Naive thymus-derived CD4-positive, alpha-beta T cell (primary cell): Measurements from ENCODE around the gene LSM10. TPM values are rescaled to one million over a fixed set of nuclear protein-coding genes. Genes with fewer than 3 reads are reported as not detected.
A peak's percentile ranks its signal among the peaks of the same experiment; 100 is the strongest.

ENCODE experiments used
- ATAC-seq: fragments of 150-1000 bp; cut with Tn5 transposase; 2 replicates; pipeline ENCODE4 v1.10.0; 2021; ENCODE audit warnings: mild to moderate bottlenecking, moderate library complexity
- CTCF ChIA-PET: fragments of 350-600 bp; sonication (Branson Sonifier 250); formaldehyde crosslinking; loops from one replicate; lab custom pipeline; 2021; ENCODE audit warnings: antibody characterized with exemption; lab: Charles Lee
- POLR2A ChIA-PET: fragments of 350-600 bp; sonication (Branson Sonifier 250); formaldehyde crosslinking; loops from one replicate; lab custom pipeline; 2021; ENCODE audit warnings: antibody characterized with exemption, inconsistent platforms; lab: Charles Lee
- DNase-seq, 9 donors: peaks; one replicate each; pipeline versions ENCODE4 v3.0.0 to v3.0.0-alpha.2; 2020 to 2022; ENCODE audit warnings: mixed read lengths in 1 of 9
- H3K27ac ChIP-seq: one replicate; pipeline ENCODE4 v1.7.0; 2013; ENCODE audit warnings: mild to moderate bottlenecking, low read depth, low read length, moderate library complexity
- H3K27me3 ChIP-seq, 2 donors: one replicate each; pipeline ENCODE4 v1.7.0; 2013; ENCODE audit warnings: low read length in 2 of 2, mild to moderate bottlenecking in 2 of 2, moderate library complexity in 2 of 2; ENCODE audit not compliant: control insufficient read depth in 2 of 2, insufficient read depth in 2 of 2
- H3K36me3 ChIP-seq, 3 experiments: 1 replicate in 2 of 3; 2 replicates in 1 of 3; pipeline ENCODE4 v1.7.0; 2013; ENCODE audit warnings: low read length in 3 of 3, mild to moderate bottlenecking in 3 of 3, moderate library complexity in 1 of 3; ENCODE audit not compliant: insufficient read depth in 3 of 3, control insufficient read depth in 2 of 3
- H3K4me1 ChIP-seq, 2 donors: one replicate each; pipeline ENCODE4 v1.7.0; 2013; ENCODE audit warnings: low read length in 2 of 2, mild to moderate bottlenecking in 2 of 2, moderate library complexity in 1 of 2; ENCODE audit not compliant: control insufficient read depth in 2 of 2, insufficient read depth in 2 of 2
- H3K4me3 ChIP-seq: 2 replicates; pipeline ENCODE4 v1.7.0; 2013; ENCODE audit warnings: mild to moderate bottlenecking, low read length
- H3K9me3 ChIP-seq, 3 experiments: 1 replicate in 2 of 3; 2 replicates in 1 of 3; pipeline ENCODE4 v1.7.0; 2013; ENCODE audit warnings: low read length in 3 of 3; ENCODE audit not compliant: control insufficient read depth in 2 of 3
- H3K27ac Mint-ChIP-seq, 9 donors: one replicate each; pipeline ENCODE4 v1.8.0; 2020 to 2022; ENCODE audit warnings: mixed read lengths in 9 of 9, mild to moderate bottlenecking in 8 of 9, moderate library complexity in 5 of 9, inconsistent platforms in 2 of 9
- H3K27me3 Mint-ChIP-seq, 5 donors: one replicate each; pipeline ENCODE4 v1.8.0; 2021 to 2022; ENCODE audit warnings: mixed read lengths in 5 of 5, mild to moderate bottlenecking in 1 of 5
- H3K36me3 Mint-ChIP-seq, 5 donors: one replicate each; pipeline ENCODE4 v1.8.0; 2020 to 2022; ENCODE audit warnings: mixed read lengths in 5 of 5, mild to moderate bottlenecking in 3 of 5, inconsistent platforms in 1 of 5
- H3K4me1 Mint-ChIP-seq, 7 donors: one replicate each; pipeline ENCODE4 v1.8.0; 2020 to 2022; ENCODE audit warnings: mixed read lengths in 7 of 7, mild to moderate bottlenecking in 3 of 7, inconsistent platforms in 1 of 7
- H3K4me3 Mint-ChIP-seq, 10 donors: one replicate each; pipeline ENCODE4 v1.8.0; 2020 to 2022; ENCODE audit warnings: mild to moderate bottlenecking in 10 of 10, mixed read lengths in 10 of 10, moderate library complexity in 6 of 10, inconsistent platforms in 2 of 10
- H3K9me3 Mint-ChIP-seq, 11 donors: one replicate each; pipeline ENCODE4 v1.8.0; 2020 to 2022; ENCODE audit warnings: mixed read lengths in 11 of 11, mild to moderate bottlenecking in 4 of 11, inconsistent platforms in 1 of 11, moderate library complexity in 1 of 11
- intact Hi-C, 2 donors: fragments of 100-400 bp; cut with micrococcal nuclease; formaldehyde crosslinking; loops; one replicate each; pipeline ENCODE4 v1.15.1; 2023
- polyA plus RNA-seq, 2 donors: library from polyadenylated mRNA; unstranded; fragments of 300-500 nt; fragmentation: Illumina TruSeq; gene quantifications; one replicate each; pipeline ENCODE4 v1.2.3, GENCODE V29; 2021
- total RNA-seq, 6 experiments: library from RNA in 5 of 6; stranded (reverse) in 5 of 6; gene quantifications; 1 replicate in 5 of 6; 2 replicates in 1 of 6; pipeline ENCODE4 v1.2.3 and lab custom pipeline; 2021 to 2026

LSM10 gene
- total and polyA plus RNA-seq, 7 experiments from 2014 or later = 21.9 to 144 (median 43.4) TPM

DNA sequence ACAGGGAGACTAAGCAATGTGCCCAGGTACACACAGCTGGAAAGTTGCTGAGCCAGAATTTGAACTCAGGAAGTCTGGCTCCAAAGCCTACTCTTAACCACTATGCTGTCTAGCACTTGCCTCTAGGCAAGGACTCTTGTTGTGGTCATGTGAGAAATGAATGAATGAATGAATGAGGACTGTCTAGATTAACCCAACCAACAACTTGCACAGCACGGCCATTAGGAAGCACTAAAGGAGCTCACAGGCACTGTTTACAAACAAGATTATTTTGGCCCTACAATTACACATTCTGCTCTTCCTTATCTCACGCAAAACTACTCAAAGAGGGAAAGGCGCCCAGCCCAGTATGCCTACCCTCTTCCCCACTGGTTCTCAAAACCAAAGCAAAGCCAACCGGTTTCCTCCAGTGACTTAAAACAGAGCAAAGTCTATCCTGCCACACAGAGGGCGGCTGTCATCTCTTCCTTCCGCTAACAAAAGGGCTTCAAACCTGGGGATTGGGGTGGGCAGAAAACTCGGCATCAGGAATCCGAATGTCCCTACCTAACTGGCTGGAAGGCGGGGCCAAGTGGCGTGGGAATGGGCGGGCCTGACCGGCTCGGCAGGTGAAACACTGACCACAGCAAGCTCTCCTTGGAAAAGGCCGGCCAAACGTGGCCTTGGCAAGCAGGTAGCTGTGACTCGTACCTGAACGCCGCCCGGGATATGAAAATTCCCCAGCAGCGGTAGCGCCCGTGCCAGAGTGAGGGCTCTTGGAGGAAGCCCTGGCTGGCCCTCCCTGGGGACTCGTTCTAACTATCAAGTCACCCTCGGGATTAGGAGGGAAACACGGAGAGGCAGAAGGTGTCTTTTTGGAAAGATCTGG, 12.9 kb downstream of the LSM10 start:
- intact Hi-C loops = loop anchor here in 1 of 2 donors (5.0 kb wide), 1 partner anchor 78 kb away; the partner anchor contains the start of gene MRPS15
- Histone ChIP-seq H3K27me3 (no peaks in the 10 kb centered on the region), H3K4me3 (peak overlapping the region; percentile 96)

DNA sequence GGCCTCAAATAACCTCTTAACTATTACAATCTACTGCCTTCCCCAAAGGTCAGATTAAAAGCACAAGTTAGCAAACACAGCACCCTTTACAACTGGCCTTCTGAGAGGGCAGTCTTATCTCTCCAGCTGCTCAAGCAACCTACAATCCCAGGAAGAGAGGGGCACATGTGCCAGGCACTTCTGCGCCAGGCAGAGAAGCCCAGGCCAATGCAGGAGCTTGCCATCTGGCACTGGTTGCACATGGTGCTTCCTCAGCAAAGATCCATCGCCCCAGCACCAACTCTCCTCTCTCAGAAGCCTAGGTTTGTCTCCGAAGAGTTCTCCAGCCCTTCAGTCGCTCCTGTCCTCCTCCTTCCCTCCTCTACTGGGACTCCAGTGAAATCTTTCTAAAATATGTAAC, 14.5 kb downstream of the LSM10 start:
- H3K27ac Mint-ChIP-seq = peak overlapping the region in 8 of 9 donors; percentile 44 to 87 (median 70)
- H3K4me1 ChIP-seq = peaks cover 26 to 37% of the 10 kb centered on the region in 2 donors
- POLR2A ChIA-PET = interaction anchor here (4.0 kb wide), 1 partner anchor 15 kb away, joined by 32 read pairs; the partner anchor contains the start of gene LSM10
- CTCF ChIA-PET = interaction anchor here (5.0 to 5.6 kb wide), 2 partner anchors 15 to 40 kb away, joined by 38 to 48 read pairs; no protein-coding TSS in a partner anchor
- H3K27me3 Mint-ChIP-seq = no peaks in the 10 kb centered on the region
- H3K9me3 ChIP-seq = no peaks in the 10 kb centered on the region
- H3K36me3 ChIP-seq = peaks cover 0 to 7% (median 0%) of the 10 kb centered on the region in 3 experiments
- H3K27ac ChIP-seq = no peak overlapping the region
- peak overlapping the region in 9 of 10 donors; percentile 40 to 94 (median 85) for H3K4me3 Mint-ChIP-seq
- no peaks in the 10 kb centered on the region for H3K27me3 ChIP-seq
- no peak overlapping the region for H3K4me3 ChIP-seq
- intact Hi-C loops = loop anchor here in 1 of 2 donors (2.0 kb wide), 1 partner anchor 14 kb away; the partner anchor contains the start of gene LSM10
- H3K36me3 Mint-ChIP-seq = peaks cover 0 to 10% (median 4%) of the 10 kb centered on the region in 5 donors
- H3K4me1 Mint-ChIP-seq = peaks cover 62 to 84% (median 78%) of the 10 kb centered on the region in 7 donors
- H3K9me3 Mint-ChIP-seq = peaks cover 0 to 2% (median 0%) of the 10 kb centered on the region in 11 donors
- no peak for ATAC-seq
- no peak for DNase-seq

More for the DNA sequence above, 12.9 kb downstream of the LSM10 start:
- peak overlapping the region; percentile 85 to 95 (median 93) for H3K4me3 Mint-ChIP-seq
- H3K36me3 Mint-ChIP-seq = peaks cover 0 to 16% (median 3%) of the 10 kb centered on the region in 5 donors
- H3K9me3 Mint-ChIP-seq = peaks cover 0 to 2% (median 0%) of the 10 kb centered on the region in 11 donors
- H3K36me3 ChIP-seq = peaks cover 0 to 14% (median 0%) of the 10 kb centered on the region in 3 experiments
- no peaks in the 10 kb centered on the region for H3K27me3 Mint-ChIP-seq
- peak overlapping the region; percentile 83 to 97 (median 95) for H3K27ac Mint-ChIP-seq
- DNase-seq (peak; percentile 18 to 62 (median 51)), ATAC-seq (no peak)
- no peaks in the 10 kb centered on the region for H3K9me3 ChIP-seq
- H3K4me1 ChIP-seq = peaks cover 26 to 29% of the 10 kb centered on the region in 2 donors
- H3K27ac ChIP-seq = peak overlapping the region; percentile 97
- ChIA-PET POLR2A (interaction anchor here (0.5 to 4.0 kb wide), 13 partner anchors 11 to 291 kb away, joined by 3 to 32 read pairs (median 4); partner anchors contain the start of genes LSM10 and MRPS15), CTCF (interaction anchor here (1.0 to 5.6 kb wide), 6 partner anchors 17 to 42 kb away, joined by 3 to 48 read pairs (median 4); no protein-coding TSS in a partner anchor)
- peaks cover 55 to 75% (median 65%) of the 10 kb centered on the region in 7 donors for H3K4me1 Mint-ChIP-seq

DNA sequence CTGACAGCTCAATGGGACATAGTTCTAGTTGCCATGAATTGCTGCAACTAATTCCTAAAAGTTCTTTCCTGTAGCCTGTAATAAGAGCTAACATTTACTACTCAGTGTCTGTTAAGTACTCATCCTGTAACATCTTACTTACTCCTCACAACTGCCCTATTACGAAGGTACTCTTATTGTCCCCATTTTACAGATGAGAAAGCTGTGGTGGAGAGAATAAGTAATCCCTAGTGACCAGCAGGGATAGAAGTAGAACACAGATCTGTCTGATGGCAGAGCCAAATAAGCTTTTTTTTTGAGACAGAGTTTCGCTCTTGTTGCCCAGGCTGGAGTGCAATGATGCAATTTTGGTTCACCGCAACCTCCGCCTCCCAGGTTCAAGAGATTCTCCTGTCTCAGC, 15.0 kb downstream of the LSM10 start:
- intact Hi-C loops = loop anchor here in 1 of 2 donors (2.0 kb wide), 1 partner anchor 14 kb away; the partner anchor contains the start of gene LSM10
- Histone ChIP-seq H3K36me3 (peaks cover 0 to 7% (median 0%) of the 10 kb centered on the region in 3 experiments), H3K9me3 (no peaks in the 10 kb centered on the region), H3K4me3 (no peak overlapping the region), H3K27ac (no peak overlapping the region), H3K4me1 (peaks cover 29 to 42% of the 10 kb centered on the region in 2 donors), H3K27me3 (no peaks in the 10 kb centered on the region)
- peaks cover 0 to 2% (median 0%) of the 10 kb centered on the region in 11 donors for H3K9me3 Mint-ChIP-seq
- peak overlapping the region in 2 of 10 donors; percentile 85 to 94 for H3K4me3 Mint-ChIP-seq
- H3K27me3 Mint-ChIP-seq = no peaks in the 10 kb centered on the region
- H3K27ac Mint-ChIP-seq = peak overlapping the region in 5 of 9 donors; percentile 10 to 72 (median 53)
- H3K36me3 Mint-ChIP-seq = peaks cover 0 to 11% (median 4%) of the 10 kb centered on the region in 5 donors
- ATAC-seq (no peak), DNase-seq (no peak)
- ChIA-PET CTCF (interaction anchor here (0.6 to 5.6 kb wide), 3 partner anchors 14 to 1062 kb away, joined by 3 to 48 read pairs (median 38); no protein-coding TSS in a partner anchor), POLR2A (interaction anchor here (4.0 kb wide), 1 partner anchor 16 kb away, joined by 32 read pairs; the partner anchor contains the start of gene LSM10)
- H3K4me1 Mint-ChIP-seq = peaks cover 63 to 89% (median 83%) of the 10 kb centered on the region in 7 donors

DNA sequence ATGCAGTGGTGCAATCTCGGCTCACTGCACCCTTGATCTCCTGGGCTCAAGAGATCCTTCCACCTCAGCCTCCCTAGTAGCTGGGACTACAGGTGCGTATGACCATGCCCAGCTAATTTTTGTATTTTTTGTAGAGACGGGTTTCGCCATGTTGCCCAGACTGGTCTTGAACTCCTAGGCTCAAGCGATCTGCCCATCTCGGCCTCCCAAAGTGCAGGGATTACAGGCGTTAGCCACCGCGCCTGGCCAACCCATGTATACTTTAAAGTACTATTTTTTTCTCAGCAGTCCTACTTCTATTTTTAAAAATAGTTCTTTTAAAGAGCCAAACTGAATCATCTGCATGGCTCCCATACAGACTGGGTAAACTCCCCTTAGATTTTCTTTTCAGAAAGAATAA, 15.5 kb downstream of the LSM10 start:
- peaks cover 0 to 2% (median 0%) of the 10 kb centered on the region in 11 donors for H3K9me3 Mint-ChIP-seq
- Histone ChIP-seq H3K4me3 (no peak overlapping the region), H3K27ac (no peak overlapping the region), H3K27me3 (no peaks in the 10 kb centered on the region), H3K9me3 (no peaks in the 10 kb centered on the region), H3K36me3 (peaks cover 0 to 7% (median 0%) of the 10 kb centered on the region in 3 experiments), H3K4me1 (peaks cover 33 to 45% of the 10 kb centered on the region in 2 donors)
- H3K4me1 Mint-ChIP-seq = peaks cover 65 to 90% (median 85%) of the 10 kb centered on the region in 7 donors
- H3K36me3 Mint-ChIP-seq = peaks cover 0 to 14% (median 4%) of the 10 kb centered on the region in 5 donors
- ChIA-PET POLR2A (interaction anchor here (4.0 kb wide), 1 partner anchor 16 kb away, joined by 32 read pairs; the partner anchor contains the start of gene LSM10), CTCF (interaction anchor here (0.6 to 5.6 kb wide), 3 partner anchors 14 to 1062 kb away, joined by 3 to 48 read pairs (median 38); no protein-coding TSS in a partner anchor)
- H3K4me3 Mint-ChIP-seq = peak overlapping the region in 1 of 10 donors; percentile 85
- ATAC-seq (no peak), DNase-seq (no peak)
- no peaks in the 10 kb centered on the region for H3K27me3 Mint-ChIP-seq
- intact Hi-C loops = loop anchor here in 1 of 2 donors (2.0 kb wide), 1 partner anchor 15 kb away; the partner anchor contains the start of gene LSM10
- H3K27ac Mint-ChIP-seq = peak overlapping the region in 6 of 9 donors; percentile 39 to 88 (median 70)

DNA sequence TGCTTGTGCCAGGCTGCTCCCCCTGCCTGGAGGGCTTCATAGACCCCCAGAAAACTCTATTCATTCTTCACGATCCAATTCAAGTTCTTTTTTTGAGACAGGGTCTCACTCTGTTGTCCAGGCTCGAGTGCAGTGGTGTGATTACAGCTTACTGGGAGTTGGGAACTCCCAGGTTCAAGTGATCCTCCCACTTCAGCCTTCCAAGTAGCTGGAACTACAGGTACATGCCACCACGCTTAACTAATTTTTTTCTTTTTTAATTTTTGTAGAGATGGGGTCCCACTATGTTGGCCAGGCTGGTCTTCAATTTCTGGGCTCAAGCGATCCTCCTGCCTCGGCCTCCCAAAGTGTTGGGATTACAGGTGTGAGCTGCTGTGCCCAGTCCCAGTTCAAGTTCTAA, 16.3 kb downstream of the LSM10 start:
- H3K36me3 Mint-ChIP-seq = peaks cover 0 to 14% (median 4%) of the 10 kb centered on the region in 5 donors
- no peak overlapping the region for H3K27ac ChIP-seq
- CTCF ChIA-PET = interaction anchor here (5.0 kb wide), 1 partner anchor 13 kb away, joined by 48 read pairs; no protein-coding TSS in a partner anchor
- peaks cover 0 to 7% (median 0%) of the 10 kb centered on the region in 3 experiments for H3K36me3 ChIP-seq
- no peaks in the 10 kb centered on the region for H3K9me3 ChIP-seq
- POLR2A ChIA-PET = no interaction called here
- H3K4me3 ChIP-seq = no peak overlapping the region
- H3K27ac Mint-ChIP-seq = peak overlapping the region in 7 of 9 donors; percentile 39 to 88 (median 73)
- peaks cover 34 to 37% of the 10 kb centered on the region in 2 donors for H3K4me1 ChIP-seq
- peaks cover 59 to 86% (median 78%) of the 10 kb centered on the region in 7 donors for H3K4me1 Mint-ChIP-seq
- DNase-seq (no peak), ATAC-seq (no peak)
- peaks cover 0 to 2% (median 0%) of the 10 kb centered on the region in 11 donors for H3K9me3 Mint-ChIP-seq
- no peaks in the 10 kb centered on the region for H3K27me3 Mint-ChIP-seq
- no peaks in the 10 kb centered on the region for H3K27me3 ChIP-seq
- peak overlapping the region in 1 of 10 donors; percentile 18 for H3K4me3 Mint-ChIP-seq
- intact Hi-C loops = no loop called here
